GM12873 (cell line): ENCODE measurements around the gene OR51G2.

Experiments
- TF ChIP-seq, protein P1 (sequence below): IDR thresholded peaks from 2 replicates; pipeline ENCODE4 v1.5.1; 2012; ENCODE audit warnings: low read depth, mild to moderate bottlenecking, moderate library complexity, low read length, control low read depth; ENCODE audit not compliant: insufficient read depth; ENCODE audit errors: missing control alignments

Gene OR51G2

GRCh38 chr11:4890279-4890678 is 28.9 kb downstream of the OR51G2 start:
- TF ChIP-seq, protein P1, sequence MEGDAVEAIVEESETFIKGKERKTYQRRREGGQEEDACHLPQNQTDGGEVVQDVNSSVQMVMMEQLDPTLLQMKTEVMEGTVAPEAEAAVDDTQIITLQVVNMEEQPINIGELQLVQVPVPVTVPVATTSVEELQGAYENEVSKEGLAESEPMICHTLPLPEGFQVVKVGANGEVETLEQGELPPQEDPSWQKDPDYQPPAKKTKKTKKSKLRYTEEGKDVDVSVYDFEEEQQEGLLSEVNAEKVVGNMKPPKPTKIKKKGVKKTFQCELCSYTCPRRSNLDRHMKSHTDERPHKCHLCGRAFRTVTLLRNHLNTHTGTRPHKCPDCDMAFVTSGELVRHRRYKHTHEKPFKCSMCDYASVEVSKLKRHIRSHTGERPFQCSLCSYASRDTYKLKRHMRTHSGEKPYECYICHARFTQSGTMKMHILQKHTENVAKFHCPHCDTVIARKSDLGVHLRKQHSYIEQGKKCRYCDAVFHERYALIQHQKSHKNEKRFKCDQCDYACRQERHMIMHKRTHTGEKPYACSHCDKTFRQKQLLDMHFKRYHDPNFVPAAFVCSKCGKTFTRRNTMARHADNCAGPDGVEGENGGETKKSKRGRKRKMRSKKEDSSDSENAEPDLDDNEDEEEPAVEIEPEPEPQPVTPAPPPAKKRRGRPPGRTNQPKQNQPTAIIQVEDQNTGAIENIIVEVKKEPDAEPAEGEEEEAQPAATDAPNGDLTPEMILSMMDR, result no peak

GRCh38 chr11:4887591-4887990 is 31.6 kb downstream of the OR51G2 start:
- TF ChIP-seq, protein P1, result no peak

GRCh38 chr11:4886186-4886585 is 33.0 kb downstream of the OR51G2 start:
- TF ChIP-seq, protein P1, result no peak

DNA sequence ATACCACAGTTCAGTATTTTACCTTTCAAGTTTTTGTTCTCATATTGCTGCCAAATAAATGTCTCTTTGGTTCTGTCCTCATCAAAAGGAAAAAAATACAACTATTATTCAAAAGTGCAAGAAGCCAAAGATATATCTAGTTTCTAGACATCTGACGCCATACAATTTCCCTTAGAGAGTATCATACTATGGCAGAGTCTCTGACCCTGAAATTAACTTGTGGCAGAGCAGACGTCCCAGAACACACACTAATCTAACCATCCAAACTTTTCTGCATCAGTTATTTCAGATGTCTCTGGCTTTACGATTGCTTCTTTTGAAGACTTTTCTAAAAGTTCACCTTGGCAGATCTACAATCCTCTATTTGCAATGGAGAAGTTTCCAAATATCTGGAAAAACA is 34.8 kb downstream of the OR51G2 start:
- TF ChIP-seq, protein P1, result no peak

DNA sequence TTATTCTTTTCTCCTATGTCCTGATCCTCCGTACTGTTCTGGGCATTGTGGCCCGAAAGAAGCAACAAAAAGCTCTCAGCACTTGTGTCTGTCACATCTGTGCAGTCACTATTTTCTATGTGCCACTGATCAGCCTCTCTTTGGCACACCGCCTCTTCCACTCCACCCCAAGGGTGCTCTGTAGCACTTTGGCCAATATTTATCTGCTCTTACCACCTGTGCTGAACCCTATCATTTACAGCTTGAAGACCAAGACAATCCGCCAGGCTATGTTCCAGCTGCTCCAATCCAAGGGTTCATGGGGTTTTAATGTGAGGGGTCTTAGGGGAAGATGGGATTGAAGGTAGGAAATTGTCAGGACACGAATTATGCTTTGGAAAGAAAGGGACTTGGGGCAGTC is 36.6 kb downstream of the OR51G2 start:
- TF ChIP-seq, protein P1, result no peak

GRCh38 chr11:4881860-4882500 is 37.2 kb downstream of the OR51G2 start, which contains the start of gene OR51T1:
TSS of gene OR51T1 (plus strand) at chr11:4881900. CDS start at chr11:4881900, 0 bp downstream.
- TF ChIP-seq, protein P1, result no peak

GRCh38 chr11:4881188-4881587 is 38.0 kb downstream of the OR51G2 start:
- TF ChIP-seq, protein P1, result no peak
